GM19023 (cell line): ENCODE results near the gene CES1.
A peak's percentile ranks its signal among the peaks of the same experiment; 100 is the strongest.
"Not testable (repeated sequence)": the region's sequence is repeated elsewhere in the genome, so short reads cannot be mapped to it uniquely, and the experiment has no call there.

ENCODE experiments used
- ATAC-seq: cut with Tn5 transposase; IDR thresholded peaks from one replicate; pipeline ENCODE4 v1.9.1; 2021; ENCODE audit warnings: mild to moderate bottlenecking, moderate library complexity; ENCODE audit not compliant: unreplicated experiment

Gene CES1

DNA sequence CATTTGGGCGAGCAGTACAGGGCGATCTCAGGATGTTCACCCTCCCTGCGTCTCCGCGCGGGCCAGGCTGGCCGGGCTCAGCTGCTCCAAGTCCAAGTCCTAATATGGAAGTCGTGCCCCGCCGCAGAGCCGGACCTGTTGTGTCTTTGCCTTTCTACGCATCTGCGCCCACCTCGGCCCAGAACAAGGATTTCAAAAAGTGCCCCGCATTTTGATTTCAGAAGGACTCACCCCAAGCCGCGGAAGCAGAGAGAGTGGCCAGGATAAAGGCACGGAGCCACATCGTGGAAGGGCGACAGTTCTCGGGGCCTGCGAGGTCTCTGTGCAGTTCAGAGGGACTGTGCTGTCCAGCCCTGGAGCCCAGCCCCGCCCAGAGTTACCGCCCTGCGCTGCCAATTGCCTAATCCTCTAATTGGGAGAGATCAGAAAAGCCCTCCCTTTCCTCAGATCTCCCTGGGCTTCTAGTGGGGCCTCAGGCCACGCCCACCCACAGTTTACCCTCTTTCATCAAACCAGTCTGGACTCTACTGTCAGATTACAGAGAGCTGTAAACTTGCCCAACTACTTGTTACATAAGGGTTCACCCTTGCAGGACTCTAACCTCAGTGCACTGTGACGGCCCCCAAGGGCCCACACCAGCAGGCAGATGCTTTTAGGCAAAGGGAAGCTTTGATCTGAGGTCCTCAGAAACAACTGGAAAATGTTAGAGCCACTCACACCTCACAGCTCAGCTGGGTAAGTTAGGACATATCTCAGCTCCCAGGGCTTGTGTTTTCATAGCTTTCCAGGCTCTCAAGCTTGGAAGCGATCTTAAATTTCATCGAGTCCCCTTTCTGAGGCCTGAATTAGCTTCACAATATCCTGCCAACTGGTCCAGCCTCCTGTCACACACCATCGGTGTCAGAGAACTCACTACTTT lies at the start of gene CES1:
Gene CES1, minus strand, starts transcription at position 324 of the 919 bp plus-strand sequence. Its CDS starts 41 bp downstream, at position 283.
- no peak for ATAC-seq

DNA sequence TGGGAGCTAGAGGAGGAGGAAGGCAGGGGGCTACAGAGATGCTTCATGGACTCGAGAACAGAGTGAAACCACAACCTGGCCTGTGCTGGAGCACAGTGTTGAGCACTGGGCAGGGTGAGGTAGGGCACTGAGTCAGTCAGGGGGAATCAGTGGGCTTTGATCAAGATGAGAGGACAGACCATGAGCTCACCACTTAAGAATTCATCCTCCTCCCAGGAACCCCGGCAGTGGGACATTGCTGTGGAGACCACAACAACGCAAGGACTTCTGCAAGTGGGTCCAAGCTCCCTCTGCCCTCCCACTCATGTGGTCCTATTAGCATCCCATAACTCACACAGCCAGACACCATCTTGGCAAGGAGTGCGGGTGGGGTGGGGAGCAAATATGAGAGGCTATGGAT lies 44.0 kb upstream of the CES1 start:
- no peak for ATAC-seq

GRCh38 chr16:55875273-55875672 lies 42.4 kb upstream of the CES1 start, which contains the start of gene CES5A:
TSS of gene CES5A (minus strand) at chr16:55875373. CDS start at chr16:55875221, 152 bp downstream.
- no peak for ATAC-seq

- no peak for ATAC-seq
These were observed 40.2 kb upstream of the CES1 start for GRCh38 chr16:55873122-55873521.

GRCh38 chr16:55872130-55872529 lies 39.2 kb upstream of the CES1 start:
- no peak for ATAC-seq

- ATAC-seq = no peak
These were observed 38.6 kb upstream of the CES1 start for GRCh38 chr16:55871411-55872038.

- no peak for ATAC-seq
These were observed 36.1 kb upstream of the CES1 start for GRCh38 chr16:55868980-55869379.

DNA sequence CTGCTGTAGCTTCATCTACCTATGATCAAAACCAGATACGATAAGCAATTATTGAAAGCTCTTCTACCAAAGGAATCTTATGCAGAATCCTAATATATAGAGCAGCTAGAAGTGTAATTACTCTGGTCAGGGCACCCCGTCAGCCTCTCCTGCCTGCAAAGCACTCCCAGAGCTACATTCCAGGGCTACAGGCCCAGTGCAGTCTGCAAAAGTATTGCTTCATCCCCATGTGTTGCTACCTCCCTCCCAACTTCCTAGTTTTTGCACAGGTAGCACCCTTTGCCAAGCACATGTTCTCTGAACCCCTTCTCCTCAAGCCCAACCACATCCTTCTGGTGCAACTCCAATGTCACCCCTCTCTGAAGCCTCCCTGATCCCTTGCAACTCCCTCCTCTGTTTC lies 35.2 kb upstream of the CES1 start:
- no peak for ATAC-seq

DNA sequence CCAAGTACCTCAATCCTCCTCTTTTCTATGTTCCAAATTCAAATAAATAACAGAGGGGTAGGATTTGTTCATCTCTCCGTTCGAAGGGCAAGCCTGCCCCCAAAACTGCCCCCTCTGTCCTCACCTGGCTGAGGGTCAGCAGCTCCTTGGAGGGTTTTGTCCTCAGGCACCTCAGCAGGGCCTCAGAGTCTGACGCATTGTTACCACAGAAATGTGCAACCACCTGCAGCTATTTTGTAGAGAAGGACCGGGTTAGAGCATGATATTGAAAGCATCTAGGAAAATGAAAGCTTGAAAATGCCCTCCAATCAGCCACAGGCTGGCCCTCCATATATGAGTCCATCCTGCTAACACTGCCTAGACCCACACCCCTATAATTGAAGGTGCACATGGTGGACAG lies 28.4 kb upstream of the CES1 start:
- ATAC-seq = no peak

DNA sequence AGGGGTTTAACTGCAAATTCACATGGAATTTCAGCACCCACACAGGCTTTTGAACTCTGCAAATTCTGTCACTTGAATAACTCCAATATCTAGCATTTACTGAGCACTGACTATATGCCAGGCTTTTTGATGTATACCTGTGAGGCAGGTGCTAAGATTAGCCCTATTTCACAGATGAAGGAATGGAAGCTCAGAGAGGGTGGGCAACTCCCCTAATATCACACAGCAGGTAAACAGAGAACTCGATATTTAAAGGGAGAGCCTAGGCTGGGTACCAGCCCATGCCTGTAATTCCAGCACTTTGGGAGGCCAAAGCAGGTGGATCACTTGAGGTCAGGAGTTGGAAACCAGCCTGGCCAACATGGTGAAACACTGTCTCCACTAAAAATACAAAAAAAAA lies 24.8 kb upstream of the CES1 start:
- ATAC-seq = not testable (repeated sequence)

- ATAC-seq = no peak
These were observed 24.1 kb upstream of the CES1 start for GRCh38 chr16:55856950-55857349.

DNA sequence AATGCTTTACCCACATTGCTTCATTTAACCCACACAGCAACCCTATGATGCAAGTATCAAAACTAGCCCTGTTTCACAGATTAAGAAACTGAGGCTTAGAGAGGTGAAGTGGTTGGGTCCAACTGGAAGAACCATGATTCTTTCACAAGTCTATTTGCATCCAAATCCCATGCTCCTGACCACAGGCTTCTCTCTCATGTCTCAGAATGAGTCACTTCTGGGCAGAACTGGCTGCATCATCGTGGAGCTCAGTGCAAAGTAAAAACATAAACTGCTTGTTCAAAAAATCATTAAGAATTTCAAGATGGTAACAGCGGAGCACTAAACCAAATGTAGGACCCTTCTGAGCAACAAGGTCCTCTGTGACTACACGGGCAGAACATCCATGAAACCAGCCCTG lies 20.2 kb upstream of the CES1 start:
- no peak for ATAC-seq

DNA sequence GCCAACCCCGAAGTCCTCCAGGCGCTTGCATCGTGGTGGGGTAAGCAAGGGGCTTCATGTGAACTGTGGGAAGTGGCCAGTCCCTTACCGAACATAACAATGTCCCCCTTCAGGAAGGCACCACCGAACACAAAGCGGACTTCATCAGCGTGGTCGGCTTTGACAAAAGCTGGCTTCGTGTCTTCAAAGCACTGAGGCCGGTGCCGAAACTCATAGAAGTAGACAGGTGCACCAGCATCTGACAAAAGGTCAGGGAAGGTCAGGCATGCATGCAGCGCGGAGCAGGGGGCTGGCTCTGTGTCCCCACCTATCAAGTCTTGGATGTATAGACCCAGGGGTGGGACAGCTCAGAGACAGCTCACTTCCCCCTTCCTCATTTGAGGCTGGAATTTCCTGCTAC lies 16.6 kb upstream of the CES1 start:
- no peak for ATAC-seq

- ATAC-seq = no peak
These were observed 13.9 kb upstream of the CES1 start for GRCh38 chr16:55846598-55847346.

- ATAC-seq = no peak
These were observed 10.2 kb upstream of the CES1 start for GRCh38 chr16:55843105-55843395.

DNA sequence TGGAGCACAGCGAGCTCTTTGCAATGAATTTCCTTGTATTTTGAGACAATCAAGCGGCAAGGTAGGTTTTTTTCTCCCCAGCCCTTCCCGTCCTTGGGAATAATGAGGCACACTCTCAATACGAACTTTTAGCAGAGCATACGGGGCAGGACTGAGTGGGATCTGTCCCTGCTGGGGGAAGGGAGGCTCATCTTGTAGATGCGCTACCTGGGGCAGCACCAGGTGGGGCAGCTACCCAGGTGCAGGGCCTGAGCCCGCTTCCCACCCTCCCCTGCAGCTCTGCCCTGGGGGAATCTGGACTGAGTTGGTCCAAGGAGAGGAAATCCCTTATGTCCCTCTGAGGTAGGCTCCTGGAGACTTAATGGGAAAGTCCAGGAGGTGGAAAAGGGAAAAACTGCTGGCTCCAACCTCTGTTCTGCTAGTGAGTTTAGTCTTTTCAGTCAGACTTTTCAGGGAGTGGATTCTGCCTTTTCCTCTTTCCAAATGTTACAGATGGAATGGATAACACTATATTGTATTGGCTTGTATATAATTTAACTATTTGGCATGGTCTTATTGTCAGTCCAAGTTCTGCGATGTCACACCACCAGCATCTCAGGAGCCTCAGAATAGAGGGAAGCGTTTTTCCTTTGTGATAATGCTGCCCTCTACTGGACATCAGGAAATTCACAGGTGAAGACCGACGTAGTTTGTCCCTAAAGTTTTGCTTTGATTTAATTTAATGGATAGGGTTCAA lies 9.6 kb upstream of the CES1 start:
- no peak for ATAC-seq

DNA sequence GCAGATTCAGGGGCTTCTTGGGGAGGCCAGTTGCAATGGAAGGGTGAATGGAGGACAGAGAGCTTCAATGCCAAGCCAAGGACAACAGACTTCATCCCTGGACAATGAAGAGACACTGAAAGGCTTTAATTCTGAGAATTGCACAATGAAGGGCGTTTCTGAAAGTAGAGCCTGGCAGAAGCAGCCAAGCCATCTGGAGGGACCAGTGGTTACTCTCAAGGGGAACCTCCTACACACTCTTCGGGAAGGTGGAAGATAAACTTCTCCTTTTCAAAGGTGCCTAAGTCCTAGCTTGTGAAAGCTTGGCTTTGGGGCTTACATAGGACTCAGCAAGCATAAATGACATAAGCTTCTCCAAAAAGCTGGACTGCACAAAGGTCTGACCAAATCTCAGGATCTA lies 6.2 kb upstream of the CES1 start:
- ATAC-seq = no peak

GRCh38 chr16:55836158-55836611 lies 3.3 kb upstream of the CES1 start:
- ATAC-seq = no peak

GRCh38 chr16:55835581-55835980 lies 2.7 kb upstream of the CES1 start:
- ATAC-seq = no peak

- not testable (repeated sequence) for ATAC-seq
These were observed 2.3 kb upstream of the CES1 start for GRCh38 chr16:55835173-55835572.

GRCh38 chr16:55834049-55834448 lies 1.2 kb upstream of the CES1 start:
- ATAC-seq = peak; percentile 69
